Stimulated activated CD8-positive, alpha-beta memory T cell treated with anti-CD3 and anti-CD28 coated beads, Interleukin-2, amount 100 ng/mL, for 48 hours (primary cell): ENCODE measurements around the gene GRIPAP1.
A peak's percentile ranks its signal among the peaks of the same experiment; 100 is the strongest.
"Not testable (repeated sequence)": the region's sequence is repeated elsewhere in the genome, so short reads cannot be mapped to it uniquely, and the experiment has no call there.

Experiments used
- DNase-seq, 2 donors: peaks; one replicate each; pipeline ENCODE4 v3.0.0-alpha.2; 2020; ENCODE audit warnings: low read depth in 2 of 2

GRIPAP1 gene

GRCh38 chrX:48997455-48997854 is 4.6 kb downstream of the GRIPAP1 start:
- DNase-seq = no peak

GRCh38 chrX:48996969-48997368 is 5.1 kb downstream of the GRIPAP1 start:
- DNase-seq = no peak

GRCh38 chrX:48992341-48992740 is 9.7 kb downstream of the GRIPAP1 start:
- DNase-seq = no peak

GRCh38 chrX:48989483-48989882 is 12.6 kb downstream of the GRIPAP1 start:
- DNase-seq = no peak

- DNase-seq = no peak
Measured at GRCh38 chrX:48983896-48984295, 18.2 kb downstream of the GRIPAP1 start.

- DNase-seq = no peak
Measured at GRCh38 chrX:48983081-48983480, 19.0 kb downstream of the GRIPAP1 start.

- DNase-seq = no peak
Measured at GRCh38 chrX:48981178-48981577, 20.9 kb downstream of the GRIPAP1 start.

- DNase-seq = not testable (repeated sequence)
Measured at GRCh38 chrX:48980341-48980740, 21.7 kb downstream of the GRIPAP1 start.

- no peak for DNase-seq
Measured at GRCh38 chrX:48978226-48978625, 23.8 kb downstream of the GRIPAP1 start.

- no peak for DNase-seq
Measured at GRCh38 chrX:48976086-48976485, 26.0 kb downstream of the GRIPAP1 start.

GRCh38 chrX:48975541-48975940 is 26.5 kb downstream of the GRIPAP1 start:
- no peak for DNase-seq

- DNase-seq = no peak
Measured at GRCh38 chrX:48975041-48975440, 27.0 kb downstream of the GRIPAP1 start.

- no peak for DNase-seq
Measured at GRCh38 chrX:48974574-48974973, 27.5 kb downstream of the GRIPAP1 start.

- DNase-seq = no peak
Measured at GRCh38 chrX:48974033-48974432, 28.0 kb downstream of the GRIPAP1 start.

- DNase-seq = peak in 1 of 2 donors; percentile 5
Measured at GRCh38 chrX:48972220-48973164, 29.6 kb downstream of the GRIPAP1 start.

GRCh38 chrX:48971249-48972219 is 30.5 kb downstream of the GRIPAP1 start, which contains the start of gene KCND1:
Gene KCND1, minus strand, starts transcription at chrX:48971844. Its CDS starts 1,573 bp downstream, at chrX:48970271.
- DNase-seq = no peak

GRCh38 chrX:48969471-48969870 is 32.6 kb downstream of the GRIPAP1 start:
- DNase-seq = no peak

- DNase-seq = no peak
Measured at GRCh38 chrX:48968377-48968776, 33.7 kb downstream of the GRIPAP1 start.

GRCh38 chrX:48966796-48967579 is 35.1 kb downstream of the GRIPAP1 start:
- no peak for DNase-seq

GRCh38 chrX:48965959-48966358 is 36.1 kb downstream of the GRIPAP1 start:
- no peak for DNase-seq

- no peak for DNase-seq
Measured at GRCh38 chrX:48961585-48962091, 40.4 kb downstream of the GRIPAP1 start.
